K562 (cell line): ENCODE data around the gene PPP4C. TPM values are rescaled to one million over a fixed set of nuclear protein-coding genes. Genes with fewer than 3 reads are reported as not detected.

Experiments used
- E2F5 ChIP-seq: sonication (generic); formaldehyde crosslinking; IDR thresholded peaks from 2 replicates; pipeline ENCODE4 v1.8.0; 2022; ENCODE audit warnings: mild to moderate bottlenecking, missing genetic modification reagents
- ETV5 ChIP-seq: sonication (generic); formaldehyde crosslinking; IDR thresholded peaks from 2 replicates; pipeline ENCODE4 v1.4.0; 2020; ENCODE audit warnings: low read depth, mild to moderate bottlenecking, missing genetic modification reagents
- FOXM1 ChIP-seq, 2 experiments: fragments of 450-650 bp in 1 of 2; sonication (generic) in 1 of 2; formaldehyde crosslinking in 1 of 2; IDR thresholded peaks; 2 replicates each; pipeline versions ENCODE4 v1.6.1 to v1.9.0; 2017 to 2022; ENCODE audit warnings: low read depth in 2 of 2, mild to moderate bottlenecking in 2 of 2, missing genetic modification reagents in 1 of 2, moderate library complexity in 1 of 2
- HNRNPLL ChIP-seq: fragments of 200-400 bp; formaldehyde crosslinking; IDR thresholded peaks from 2 replicates; pipeline ENCODE4 v1.6.1; 2017; ENCODE audit warnings: low read length, low read depth, mild to moderate bottlenecking; ENCODE audit not compliant: poor library complexity, severe bottlenecking
- MAZ ChIP-seq, 2 experiments: fragments of 450-650 bp in 1 of 2; sonication (generic) in 1 of 2; formaldehyde crosslinking; IDR thresholded peaks in 1 of 2; conservative IDR thresholded peaks in 1 of 2; 2 replicates each; pipeline versions ENCODE4 v1.4.0 to v1.5.0; 2020; ENCODE audit warnings: mild to moderate bottlenecking in 1 of 2, missing genetic modification reagents in 1 of 2
- MYBL2 ChIP-seq, 2 experiments: fragments of 450-650 bp in 1 of 2; sonication (generic) in 1 of 2; formaldehyde crosslinking in 1 of 2; IDR thresholded peaks; 2 replicates each; pipeline versions ENCODE4 v1.6.1 to v1.8.1; 2017 to 2022; ENCODE audit warnings: borderline replicate concordance in 1 of 2, inconsistent platforms in 1 of 2, low read depth in 1 of 2, mild to moderate bottlenecking in 1 of 2, missing genetic modification reagents in 1 of 2, moderate library complexity in 1 of 2
- PCBP1 ChIP-seq: fragments of 200-400 bp; formaldehyde crosslinking; IDR thresholded peaks from 2 replicates; pipeline ENCODE4 v1.6.1; 2018; ENCODE audit warnings: mild to moderate bottlenecking, low read depth, low read length; ENCODE audit not compliant: poor library complexity, severe bottlenecking
- RBBP5 ChIP-seq: fragments of 200-600 bp; sonication (generic); IDR thresholded peaks from 2 replicates; pipeline ENCODE4 v1.6.1; 2012; ENCODE audit warnings: borderline replicate concordance, mild to moderate bottlenecking, low read length, control low read depth, inconsistent platforms; ENCODE audit not compliant: insufficient read depth, poor library complexity, severe bottlenecking
- RNF219 ChIP-seq: fragments of 250-450 bp; sonication (Bioruptor Pico); IDR thresholded peaks from 2 replicates; pipeline ENCODE4 v1.5.0; 2022; ENCODE audit warnings: mild to moderate bottlenecking
- SIRT6 ChIP-seq: IDR thresholded peaks from one replicate; pipeline ENCODE4 v1.6.1; 2012; ENCODE audit warnings: low read depth, mild to moderate bottlenecking, control low read depth, inconsistent platforms, low read length, moderate library complexity
- SOX6 ChIP-seq: fragments of 450-650 bp; IDR thresholded peaks from 2 replicates; pipeline ENCODE4 v1.6.1; 2014; ENCODE audit warnings: mild to moderate bottlenecking
- TEAD2 ChIP-seq: fragments of 450-650 bp; IDR thresholded peaks from 2 replicates; pipeline ENCODE4 v1.6.1; 2016; ENCODE audit warnings: missing genetic modification characterization, control low read depth, missing compliant biosample characterization
- ZNF398 ChIP-seq: fragments of 250-450 bp; sonication (Bioruptor Pico); IDR thresholded peaks from 2 replicates; pipeline ENCODE4 v1.8.0; 2021; ENCODE audit warnings: moderate library complexity, mild to moderate bottlenecking, inconsistent platforms
- polyA plus RNA-seq, 8 experiments: library from polyadenylated mRNA; depleted of rRNA in 4 of 8; stranded (reverse) in 5 of 8; unstranded in 3 of 8; fragments of >200 nt; fragmentation: Nextera tagmentation in 2 of 8; fragmentation: Illumina TruSeq in 1 of 8; extraction: Ambion mirVana in 2 of 8; extraction: Trizol in 1 of 8; gene quantifications; 2 replicates each; pipeline versions ENCODE4 v1.2.1 to v1.2.3, GENCODE V29; 2011 to 2014; ENCODE audit warnings: inconsistent platforms in 1 of 8, missing spikeins in 1 of 8
- total RNA-seq, 7 experiments: library from RNA; depleted of rRNA in 6 of 7; stranded (reverse); fragments of >200 nt in 6 of 7; fragmentation: Illumina TruSeq in 2 of 7; extraction: Trizol in 2 of 7; gene quantifications; 2 replicates each; pipeline versions ENCODE4 v1.2.1 to v1.2.3, GENCODE V29; 2011 to 2021; ENCODE audit warnings: low replicate concordance in 1 of 7
- TF ChIP-seq, protein P1 (sequence below): fragments of 200-800 bp; sonication (Bioruptor generic); IDR thresholded peaks from 2 replicates; pipeline ENCODE4 v1.6.1; 2016; ENCODE audit warnings: missing genetic modification characterization, missing compliant biosample characterization

Gene PPP4C
- total and polyA plus RNA-seq, 9 of the 15 experiments (the other 6 are each of a cell fraction or from before 2014, with no cell fraction given), result 3.5 to 183 (median 131) TPM

DNA sequence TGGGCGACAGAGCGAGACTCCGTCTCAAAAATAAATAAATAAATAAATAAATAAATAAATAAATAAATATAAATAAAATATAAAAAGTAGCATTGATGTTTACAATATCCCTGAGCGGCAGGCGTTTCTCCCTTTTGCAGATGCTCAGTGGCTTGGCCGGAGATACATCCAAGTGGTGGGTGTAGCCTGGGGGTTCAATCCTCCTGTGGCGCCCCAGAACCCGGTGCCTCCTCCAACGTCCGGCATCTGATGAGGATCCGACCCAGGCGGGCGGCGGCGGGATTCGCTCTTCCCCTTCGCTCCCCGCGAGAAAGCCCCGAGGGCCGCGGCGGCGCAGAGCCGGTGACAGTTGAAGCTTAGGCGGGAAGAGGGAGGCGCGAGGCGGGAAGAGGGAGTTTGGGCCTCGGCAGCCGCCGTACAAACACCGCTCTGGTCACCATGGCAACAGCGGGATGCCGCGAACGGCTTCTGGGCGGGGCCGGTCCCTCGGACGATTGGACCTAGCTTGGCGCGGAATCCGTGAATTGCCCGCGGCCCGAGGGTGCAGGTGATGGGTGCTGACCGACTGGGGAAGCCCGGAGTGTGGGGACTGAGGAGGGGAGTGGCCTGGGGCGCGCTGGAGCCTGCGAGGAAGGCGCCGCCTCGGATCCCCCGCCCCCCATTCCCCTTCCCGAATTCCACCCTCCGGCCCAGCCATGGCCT lies 23.0 kb upstream of the PPP4C start (continued):
- TF ChIP-seq, protein P1, sequence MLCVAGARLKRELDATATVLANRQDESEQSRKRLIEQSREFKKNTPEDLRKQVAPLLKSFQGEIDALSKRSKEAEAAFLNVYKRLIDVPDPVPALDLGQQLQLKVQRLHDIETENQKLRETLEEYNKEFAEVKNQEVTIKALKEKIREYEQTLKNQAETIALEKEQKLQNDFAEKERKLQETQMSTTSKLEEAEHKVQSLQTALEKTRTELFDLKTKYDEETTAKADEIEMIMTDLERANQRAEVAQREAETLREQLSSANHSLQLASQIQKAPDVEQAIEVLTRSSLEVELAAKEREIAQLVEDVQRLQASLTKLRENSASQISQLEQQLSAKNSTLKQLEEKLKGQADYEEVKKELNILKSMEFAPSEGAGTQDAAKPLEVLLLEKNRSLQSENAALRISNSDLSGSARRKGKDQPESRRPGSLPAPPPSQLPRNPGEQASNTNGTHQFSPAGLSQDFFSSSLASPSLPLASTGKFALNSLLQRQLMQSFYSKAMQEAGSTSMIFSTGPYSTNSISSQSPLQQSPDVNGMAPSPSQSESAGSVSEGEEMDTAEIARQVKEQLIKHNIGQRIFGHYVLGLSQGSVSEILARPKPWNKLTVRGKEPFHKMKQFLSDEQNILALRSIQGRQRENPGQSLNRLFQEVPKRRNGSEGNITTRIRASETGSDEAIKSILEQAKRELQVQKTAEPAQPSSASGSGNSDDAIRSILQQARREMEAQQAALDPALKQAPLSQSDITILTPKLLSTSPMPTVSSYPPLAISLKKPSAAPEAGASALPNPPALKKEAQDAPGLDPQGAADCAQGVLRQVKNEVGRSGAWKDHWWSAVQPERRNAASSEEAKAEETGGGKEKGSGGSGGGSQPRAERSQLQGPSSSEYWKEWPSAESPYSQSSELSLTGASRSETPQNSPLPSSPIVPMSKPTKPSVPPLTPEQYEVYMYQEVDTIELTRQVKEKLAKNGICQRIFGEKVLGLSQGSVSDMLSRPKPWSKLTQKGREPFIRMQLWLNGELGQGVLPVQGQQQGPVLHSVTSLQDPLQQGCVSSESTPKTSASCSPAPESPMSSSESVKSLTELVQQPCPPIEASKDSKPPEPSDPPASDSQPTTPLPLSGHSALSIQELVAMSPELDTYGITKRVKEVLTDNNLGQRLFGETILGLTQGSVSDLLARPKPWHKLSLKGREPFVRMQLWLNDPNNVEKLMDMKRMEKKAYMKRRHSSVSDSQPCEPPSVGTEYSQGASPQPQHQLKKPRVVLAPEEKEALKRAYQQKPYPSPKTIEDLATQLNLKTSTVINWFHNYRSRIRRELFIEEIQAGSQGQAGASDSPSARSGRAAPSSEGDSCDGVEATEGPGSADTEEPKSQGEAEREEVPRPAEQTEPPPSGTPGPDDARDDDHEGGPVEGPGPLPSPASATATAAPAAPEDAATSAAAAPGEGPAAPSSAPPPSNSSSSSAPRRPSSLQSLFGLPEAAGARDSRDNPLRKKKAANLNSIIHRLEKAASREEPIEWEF (CRISPR knock-in tag), result no peak
- TF ChIP-seq PCBP1, result peak; percentile 76
- peak; percentile 56 for TF ChIP-seq SOX6
- peak; percentile 61 for TF ChIP-seq RBBP5
- TF ChIP-seq E2F5 (CRISPR knock-in tag), result peak; percentile 97
- no peak for TF ChIP-seq RNF219 (CRISPR knock-in tag)
- no peak for TF ChIP-seq ZNF398
- peak; percentile 60 for TF ChIP-seq HNRNPLL
- no peak for TF ChIP-seq TEAD2
- TF ChIP-seq SIRT6, result no peak
- TF ChIP-seq FOXM1 (IDR thresholded peaks at IDR 0.05; ENCODE audit: low read depth), result 0 out of 2 replicates have a peak, but pooled peaks have one; percentile 54
- peak; percentile 94 for TF ChIP-seq FOXM1 (CRISPR knock-in tag; IDR thresholded peaks at IDR 0.05; ENCODE audit: low read depth)
- peak; percentile 66 to 83 for TF ChIP-seq MAZ (CRISPR knock-in tag; conservative IDR thresholded peaks at IDR 0.05 in 1 of 2, IDR thresholded peaks at IDR 0.05 in 1 of 2)
- TF ChIP-seq MYBL2 (IDR thresholded peaks at IDR 0.05; ENCODE audit: low read depth), result peak; percentile 89
- peak; percentile 51; the same call in 1 of the 2 replicates for TF ChIP-seq MYBL2 (CRISPR knock-in tag; IDR thresholded peaks at IDR 0.05; ENCODE audit: borderline replicate concordance)
- TF ChIP-seq ETV5 (CRISPR knock-in tag), result peak; percentile 55
